HEK293T (cell line): ENCODE results near the gene SIRPD.

Experiments used
- ARNT ChIP-seq: fragments of 450-650 bp; IDR thresholded peaks from 2 replicates; pipeline ENCODE4 v1.6.1; 2017; ENCODE audit warnings: mild to moderate bottlenecking
- BHLHE40 ChIP-seq: fragments of 450-650 bp; IDR thresholded peaks from 2 replicates; pipeline ENCODE4 v1.6.1; 2016; ENCODE audit warnings: mild to moderate bottlenecking, moderate library complexity, borderline replicate concordance
- ELF4 ChIP-seq: fragments of 450-650 bp; IDR thresholded peaks from 2 replicates; pipeline ENCODE4 v1.6.1; 2017; ENCODE audit warnings: antibody characterized with exemption
- FOXK2 ChIP-seq: fragments of 450-650 bp; IDR thresholded peaks from 2 replicates; pipeline ENCODE4 v1.6.1; 2016; ENCODE audit warnings: mild to moderate bottlenecking
- FOXM1 ChIP-seq: fragments of 450-650 bp; IDR thresholded peaks from 2 replicates; pipeline ENCODE4 v1.6.1; 2017; ENCODE audit warnings: mild to moderate bottlenecking, borderline replicate concordance
- HDGF ChIP-seq: fragments of 450-650 bp; IDR thresholded peaks from 2 replicates; pipeline ENCODE4 v1.6.1; 2017; ENCODE audit warnings: antibody characterized with exemption, borderline replicate concordance
- L3MBTL2 ChIP-seq: fragments of 450-650 bp; conservative IDR thresholded peaks from 2 replicates; pipeline ENCODE4 v1.6.1; 2016; ENCODE audit warnings: mild to moderate bottlenecking
- LEF1 ChIP-seq: fragments of 450-650 bp; IDR thresholded peaks from 2 replicates; pipeline ENCODE4 v1.6.1; 2017; ENCODE audit warnings: mild to moderate bottlenecking, borderline replicate concordance
- PKNOX1 ChIP-seq: fragments of 450-650 bp; IDR thresholded peaks from 2 replicates; pipeline ENCODE4 v1.6.1; 2016
- SP1 ChIP-seq: fragments of 450-650 bp; IDR thresholded peaks from 2 replicates; pipeline ENCODE4 v1.6.1; 2017
- SUZ12 ChIP-seq: fragments of 450-650 bp; IDR thresholded peaks from 2 replicates; pipeline ENCODE4 v1.6.1; 2016; ENCODE audit warnings: mild to moderate bottlenecking
- TARDBP ChIP-seq: fragments of 450-650 bp; IDR thresholded peaks from 2 replicates; pipeline ENCODE4 v1.6.1; 2016
- ZNF384 ChIP-seq: fragments of 450-650 bp; IDR thresholded peaks from 2 replicates; pipeline ENCODE4 v1.6.1; 2016

- TF ChIP-seq LEF1 (no peak), HDGF (no peak), L3MBTL2 (no peak), ELF4 (no peak), FOXM1 (no peak), TARDBP (no peak), SUZ12 (no peak), SP1 (no peak), FOXK2 (no peak), BHLHE40 (no peak), ARNT (no peak), ZNF384 (no peak), PKNOX1 (no peak)
These were observed 20.4 kb downstream of the SIRPD start for GRCh38 chr20:1536893-1537730.
